PC-9 (cell line): ENCODE measurements around the gene RCE1. TPM values are rescaled to one million over a fixed set of nuclear protein-coding genes. Genes with fewer than 3 reads are reported as not detected.

Experiments used
- BruUV-seq: library from RNA; stranded (reverse); fragments of 400-500 nt; replicated peaks from 2 replicates; lab custom pipeline; 2021; lab: Mats Ljungman, UMichigan
- CTCF ChIA-PET: fragments of 300-600 bp; sonication (Branson Sonifier 250); formaldehyde crosslinking; loops from one replicate; lab custom pipeline; 2022; ENCODE audit warnings: antibody characterized with exemption; lab: Charles Lee
- POLR2A ChIA-PET: fragments of 300-600 bp; sonication (Branson Sonifier 250); formaldehyde crosslinking; loops from one replicate; lab custom pipeline; 2022; ENCODE audit warnings: antibody characterized with exemption; ENCODE audit not compliant: unreplicated experiment; lab: Charles Lee
- DNase-seq, 2 experiments: peaks; one replicate each; pipeline versions ENCODE4 v3.0.0 to v3.0.0-alpha.2; 2015 to 2022; ENCODE audit warnings: mixed read lengths in 1 of 2
- H2AFZ ChIP-seq: fragments of 200-600 bp; sonication (generic); 2 replicates; pipeline ENCODE4 v1.8.1; 2017; ENCODE audit warnings: antibody characterized with exemption
- H3F3A ChIP-seq: fragments of 200-600 bp; sonication (generic); 2 replicates; pipeline ENCODE4 v1.8.1; 2017; ENCODE audit warnings: antibody characterized with exemption, mild to moderate bottlenecking, low read depth; ENCODE audit not compliant: insufficient read depth
- H3K27ac ChIP-seq: fragments of 200-600 bp; sonication (generic); 2 replicates; pipeline ENCODE4 v1.6.1; 2016; ENCODE audit warnings: mixed run types
- H3K27me3 ChIP-seq: fragments of 200-600 bp; sonication (generic); 2 replicates; pipeline ENCODE4 v1.6.1; 2016; ENCODE audit warnings: low read depth, mixed run types; ENCODE audit not compliant: insufficient read depth
- H3K36me3 ChIP-seq: fragments of 200-600 bp; sonication (generic); 2 replicates; pipeline ENCODE4 v1.6.1; 2016; ENCODE audit warnings: low read depth, mixed run types
- H3K4me1 ChIP-seq: fragments of 200-600 bp; sonication (generic); replicated peaks from 2 replicates; pipeline ENCODE4 v1.6.1; 2016; ENCODE audit warnings: mixed run types; ENCODE audit not compliant: insufficient read depth
- H3K4me2 ChIP-seq: fragments of 200-600 bp; sonication (generic); 2 replicates; pipeline ENCODE4 v1.6.1; 2017; ENCODE audit warnings: mixed run types
- H3K4me3 ChIP-seq: fragments of 200-600 bp; sonication (generic); 2 replicates; pipeline ENCODE4 v1.6.1; 2016; ENCODE audit warnings: mixed run types
- H3K79me2 ChIP-seq: fragments of 200-600 bp; sonication (generic); 2 replicates; pipeline ENCODE4 v1.6.1; 2017; ENCODE audit warnings: low read depth, mixed run types
- H3K9me2 ChIP-seq: fragments of 200-600 bp; sonication (generic); 2 replicates; pipeline ENCODE4 v1.8.1; 2017; ENCODE audit warnings: mild to moderate bottlenecking; ENCODE audit not compliant: insufficient read depth
- H3K9me3 ChIP-seq: fragments of 200-600 bp; sonication (generic); 2 replicates; pipeline ENCODE4 v1.8.1; 2016; ENCODE audit warnings: low read depth; ENCODE audit not compliant: insufficient read depth
- H4K20me1 ChIP-seq: fragments of 200-600 bp; sonication (generic); 2 replicates; pipeline ENCODE4 v1.8.1; 2017; ENCODE audit not compliant: insufficient read depth
- CTCF ChIP-seq: fragments of 200-600 bp; sonication (generic); conservative IDR thresholded peaks from 2 replicates; pipeline ENCODE4 v1.6.1; 2017; ENCODE audit warnings: mixed run types, antibody characterized with exemption, mild to moderate bottlenecking, moderate library complexity
- EZH2 ChIP-seq: fragments of 200-600 bp; sonication (generic); IDR thresholded peaks from 2 replicates; pipeline ENCODE4 v1.8.0; 2017; ENCODE audit warnings: antibody characterized with exemption, low read depth
- intact Hi-C: fragments of 100-400 bp; cut with micrococcal nuclease; formaldehyde crosslinking; loops from one replicate; pipeline ENCODE4 v1.10.0; 2022; ENCODE audit not compliant: unreplicated experiment
- total RNA-seq: library from RNA; stranded (reverse); gene quantifications from 2 replicates; pipeline ENCODE4 v1.2.3, GENCODE V29; 2021

The RCE1 gene
- total RNA-seq, 1 experiment from 2014 or later = 42.9 TPM

GRCh38 chr11:66834943-66835342, 8.3 kb upstream of the RCE1 start:
- H4K20me1 ChIP-seq = no peaks in the 10 kb centered on the region; the same call in 1 of the 2 replicates
- no peak for DNase-seq
- 0 out of 2 replicates have a peak, but pooled peaks cover 6% of the 10 kb centered on the region for H3K36me3 ChIP-seq
- H3K9me3 ChIP-seq = no peaks in the 10 kb centered on the region
- intact Hi-C loops = loop anchor here (1.0 to 2.0 kb wide), 3 partner anchors 48 to 426 kb away; no protein-coding TSS in a partner anchor
- no peaks in the 10 kb centered on the region for H3K27me3 ChIP-seq
- no peaks in the 10 kb centered on the region for H3K9me2 ChIP-seq
- CTCF ChIA-PET = interaction anchor here (0.6 kb wide), 5 partner anchors 140 to 443 kb away, joined by 3 to 4 read pairs (median 3); no protein-coding TSS in a partner anchor
- H3K27ac ChIP-seq = no peak overlapping the region
- BruUV-seq = no TSS peak
- H3F3A ChIP-seq = peaks cover 36% of the 10 kb centered on the region
- no peaks in the 10 kb centered on the region for H3K79me2 ChIP-seq
- TF ChIP-seq EZH2 = no peak
- no peak for TF ChIP-seq CTCF
- POLR2A ChIA-PET = interaction anchor here (0.6 kb wide), 2 partner anchors 235 to 516 kb away, joined by 4 read pairs; no protein-coding TSS in a partner anchor
- H3K4me1 ChIP-seq = peaks cover 9% of the 10 kb centered on the region
- no peak overlapping the region for H2AFZ ChIP-seq
- no peak overlapping the region for H3K4me3 ChIP-seq
- no peak overlapping the region for H3K4me2 ChIP-seq

DNA sequence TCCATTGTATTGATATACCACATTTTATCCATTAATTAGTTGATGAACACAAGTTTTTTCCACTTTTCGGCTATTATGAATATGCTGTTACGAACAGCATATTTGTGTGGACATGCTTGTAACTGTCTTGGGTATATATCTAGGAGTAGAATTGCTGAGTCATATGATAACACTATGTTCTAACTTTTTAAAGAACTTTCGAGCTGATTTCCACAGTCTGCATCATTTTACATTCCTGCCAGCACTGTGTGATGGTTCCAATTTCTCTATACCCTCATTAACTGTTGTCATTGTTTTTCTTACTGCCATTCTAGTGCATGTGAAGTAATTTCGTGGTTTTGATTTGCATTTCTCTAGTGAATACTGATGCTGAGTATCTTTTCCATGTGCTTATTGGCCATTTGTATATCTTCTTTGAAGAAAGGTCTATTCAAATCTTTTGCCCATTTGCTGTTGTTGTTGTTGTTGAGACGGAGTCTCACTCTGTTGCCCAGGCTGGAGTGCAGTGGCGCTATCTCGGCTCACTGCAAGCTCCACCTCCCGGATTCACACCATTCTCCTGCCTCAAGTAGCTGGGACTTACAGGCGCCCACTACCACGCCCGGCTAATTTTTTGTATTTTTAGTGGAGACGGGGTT, 7.4 kb upstream of the RCE1 start:
- BruUV-seq = no TSS peak
- no peak overlapping the region for H2AFZ ChIP-seq
- no peak for DNase-seq
- no peak overlapping the region for H3K4me2 ChIP-seq
- H3K4me3 ChIP-seq = no peak overlapping the region
- H3K27me3 ChIP-seq = no peaks in the 10 kb centered on the region
- H4K20me1 ChIP-seq = no peaks in the 10 kb centered on the region; the same call in 1 of the 2 replicates
- peaks cover 45% of the 10 kb centered on the region for H3F3A ChIP-seq
- TF ChIP-seq EZH2 = no peak
- no peak for TF ChIP-seq CTCF
- CTCF ChIA-PET = no interaction called here
- H3K4me1 ChIP-seq = peaks cover 9% of the 10 kb centered on the region
- POLR2A ChIA-PET = interaction anchor here (0.6 kb wide), 1 partner anchor 70 kb away, joined by 3 read pairs; no protein-coding TSS in a partner anchor
- no peaks in the 10 kb centered on the region for H3K9me2 ChIP-seq
- H3K27ac ChIP-seq = no peak overlapping the region
- intact Hi-C loops = loop anchor here (2.0 kb wide), 1 partner anchor 427 kb away; no protein-coding TSS in a partner anchor
- H3K9me3 ChIP-seq = no peaks in the 10 kb centered on the region
- 0 out of 2 replicates have a peak, but pooled peaks cover 6% of the 10 kb centered on the region for H3K36me3 ChIP-seq
- peaks cover 7% of the 10 kb centered on the region; the same call in 1 of the 2 replicates for H3K79me2 ChIP-seq

DNA sequence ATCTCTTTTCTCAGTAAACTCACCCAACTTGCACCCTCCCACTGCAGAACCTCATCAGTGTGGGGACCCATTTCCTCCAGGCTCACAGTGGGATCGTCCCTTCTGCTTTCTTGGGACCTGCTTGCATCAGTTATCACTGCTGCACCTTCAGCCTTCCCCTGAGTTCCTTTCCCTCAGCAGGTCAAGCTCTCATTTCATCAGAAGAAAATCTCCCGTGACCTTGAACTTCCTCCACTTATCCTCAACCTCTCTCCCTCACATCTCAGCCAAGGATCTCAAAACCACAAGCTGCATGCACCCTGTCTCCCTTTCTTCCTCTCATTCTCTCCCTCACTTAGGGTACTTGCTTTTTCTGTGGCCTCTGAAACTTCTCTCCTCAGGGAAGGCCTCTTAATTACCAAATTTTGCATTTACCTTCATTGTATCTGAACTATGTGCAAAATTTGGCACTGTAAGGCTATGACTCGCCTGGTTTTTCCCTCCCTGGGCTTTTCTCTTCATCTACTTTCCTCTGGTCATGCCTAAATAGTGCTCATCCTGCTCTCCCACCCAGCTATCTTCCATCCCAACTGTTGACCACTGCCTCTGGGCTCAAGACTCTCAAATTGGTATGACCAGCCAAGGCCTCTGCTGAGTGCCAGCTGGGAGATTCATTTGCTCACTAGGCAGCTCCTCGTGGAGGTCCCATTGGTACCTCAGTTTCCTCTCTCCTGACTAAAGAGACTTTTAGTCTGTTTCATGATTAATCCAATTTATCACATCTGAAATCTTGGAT, 2.7 kb upstream of the RCE1 start:
- BruUV-seq = no TSS peak
- Histone ChIP-seq H3K79me2 (peaks cover 51% of the 10 kb centered on the region), H3K4me1 (peaks cover 29% of the 10 kb centered on the region), H3K36me3 (peaks cover 18% of the 10 kb centered on the region; the same call in 1 of the 2 replicates), H3K27ac (no peak overlapping the region), H3K9me2 (no peaks in the 10 kb centered on the region), H3K27me3 (no peaks in the 10 kb centered on the region), H2AFZ (no peak overlapping the region), H3K4me3 (no peak overlapping the region), H3K9me3 (no peaks in the 10 kb centered on the region), H4K20me1 (peaks cover 9% of the 10 kb centered on the region; the same call in 1 of the 2 replicates), H3F3A (peaks cover 37% of the 10 kb centered on the region), H3K4me2 (no peak overlapping the region)
- TF ChIP-seq EZH2 (no peak), CTCF (no peak)
- no peak for DNase-seq
- ChIA-PET CTCF (interaction anchor here (0.7 kb wide), 1 partner anchor 289 kb away, joined by 9 read pairs; no protein-coding TSS in a partner anchor), POLR2A (no interaction called here)
- intact Hi-C loops = loop anchor here (5.0 to 10.0 kb wide), 3 partner anchors 137 to 534 kb away; partner anchors contain the start of genes C11orf86, CLCF1 and RHOD
